ENCODE data around the gene GABPB1. TPM values are rescaled to one million over a fixed set of nuclear protein-coding genes. Genes with fewer than 3 reads are reported as not detected.

The GABPB1 gene
- total RNA-seq, 1 experiment from 2014 or later = 45.0 TPM

DNA sequence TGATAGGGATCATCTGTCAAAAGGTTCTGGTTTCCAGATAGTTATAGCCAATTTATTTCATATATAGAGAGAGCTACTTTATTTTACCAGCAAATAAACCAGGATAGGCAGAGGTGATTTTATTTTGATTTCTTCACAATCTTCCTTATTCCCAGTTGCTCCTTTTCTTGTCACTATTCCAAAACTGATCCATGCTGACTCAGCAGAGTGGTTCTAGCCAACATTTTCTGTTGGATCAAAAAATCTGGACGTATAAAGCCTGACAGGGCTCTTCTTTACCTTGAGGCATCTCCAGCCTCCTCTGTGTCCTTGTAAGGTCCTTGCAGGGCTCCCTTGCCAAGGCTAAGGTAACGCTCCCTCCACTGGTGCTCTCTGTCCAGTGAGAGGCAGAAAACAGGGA lies 105.3 kb downstream of the GABPB1 start:
- no peak overlapping the region for H3T11ph ChIP-seq (ENCODE audit: low read length)
- H2AFZ ChIP-seq (ENCODE audit: low read length) = no peak overlapping the region
- no peak overlapping the region for H3K4me2 ChIP-seq (ENCODE audit: insufficient read depth, insufficient read length, low read length)
- peaks cover 4 to 6% of the 10 kb centered on the region in 2 experiments; a peak in 3 of 4 replicates for H3K4me1 Mint-ChIP-seq
- no peak overlapping the region for H2AK5ac ChIP-seq (ENCODE audit: insufficient read length, low read length)
- H3K36me3 Mint-ChIP-seq (ENCODE audit: insufficient read depth in 1 of 3, low read depth in 3 of 3) = no peaks in the 10 kb centered on the region
- H4K20me1 ChIP-seq (ENCODE audit: control insufficient read depth, insufficient read depth, insufficient read length) = no peaks in the 10 kb centered on the region
- H3K27ac ChIP-seq (ENCODE audit: insufficient read length, low read depth, low read length) = no peak overlapping the region
- no peak overlapping the region for H3K18ac ChIP-seq (ENCODE audit: insufficient read length, low read depth, low read length)
- no peak overlapping the region for H3K23ac ChIP-seq (ENCODE audit: insufficient read length, low read depth, low read length)
- H3K79me1 ChIP-seq (ENCODE audit: insufficient read depth, low read depth, low read length, poor library complexity, severe bottlenecking) = no peaks in the 10 kb centered on the region
- no peak overlapping the region for H2BK15ac ChIP-seq (ENCODE audit: low read depth, low read length)
- no peaks in the 10 kb centered on the region for H3K27me3 ChIP-seq (ENCODE audit: insufficient read depth, low read length)
- H3K4me3 Mint-ChIP-seq = no peak overlapping the region
- no peaks in the 10 kb centered on the region for H3K9me3 ChIP-seq (ENCODE audit: control insufficient read depth, low read depth, low read length)
- no peaks in the 10 kb centered on the region for H3K23me2 ChIP-seq (ENCODE audit: insufficient read length, low read depth, low read length, poor library complexity, severe bottlenecking)
- no peak overlapping the region for H4K5ac ChIP-seq (ENCODE audit: insufficient read length, low read depth, low read length)
- H3K9ac ChIP-seq (ENCODE audit: extremely low read depth, insufficient read length, low read length) = no peak overlapping the region
- H2BK5ac ChIP-seq (ENCODE audit: insufficient read length, low read length) = no peak overlapping the region
- TF ChIP-seq, protein P1, sequence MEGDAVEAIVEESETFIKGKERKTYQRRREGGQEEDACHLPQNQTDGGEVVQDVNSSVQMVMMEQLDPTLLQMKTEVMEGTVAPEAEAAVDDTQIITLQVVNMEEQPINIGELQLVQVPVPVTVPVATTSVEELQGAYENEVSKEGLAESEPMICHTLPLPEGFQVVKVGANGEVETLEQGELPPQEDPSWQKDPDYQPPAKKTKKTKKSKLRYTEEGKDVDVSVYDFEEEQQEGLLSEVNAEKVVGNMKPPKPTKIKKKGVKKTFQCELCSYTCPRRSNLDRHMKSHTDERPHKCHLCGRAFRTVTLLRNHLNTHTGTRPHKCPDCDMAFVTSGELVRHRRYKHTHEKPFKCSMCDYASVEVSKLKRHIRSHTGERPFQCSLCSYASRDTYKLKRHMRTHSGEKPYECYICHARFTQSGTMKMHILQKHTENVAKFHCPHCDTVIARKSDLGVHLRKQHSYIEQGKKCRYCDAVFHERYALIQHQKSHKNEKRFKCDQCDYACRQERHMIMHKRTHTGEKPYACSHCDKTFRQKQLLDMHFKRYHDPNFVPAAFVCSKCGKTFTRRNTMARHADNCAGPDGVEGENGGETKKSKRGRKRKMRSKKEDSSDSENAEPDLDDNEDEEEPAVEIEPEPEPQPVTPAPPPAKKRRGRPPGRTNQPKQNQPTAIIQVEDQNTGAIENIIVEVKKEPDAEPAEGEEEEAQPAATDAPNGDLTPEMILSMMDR (conservative IDR thresholded peaks at IDR 0.05) = no peak
- H4K8ac ChIP-seq (replicated peaks; ENCODE audit: insufficient read length, low read depth, low read length) = no peak overlapping the region
- H3K14ac ChIP-seq (ENCODE audit: insufficient read depth, low read length) = no peak overlapping the region
- no peaks in the 10 kb centered on the region for H3K4me1 ChIP-seq (ENCODE audit: insufficient read depth, low read length)
- H2BK12ac ChIP-seq (ENCODE audit: insufficient read length, low read depth, low read length) = no peak overlapping the region
- WGBS (ENCODE audit: extremely low coverage, insufficient read length, low lambda C conversion rate) = no CpG with 5 or more reads among the region's 2 CpGs
- no peak overlapping the region for H3K27ac Mint-ChIP-seq
- H4K91ac ChIP-seq (ENCODE audit: insufficient read length, low read depth, low read length) = no peak overlapping the region
- no peak for DNase-seq
- no peaks in the 10 kb centered on the region for H3K9me3 Mint-ChIP-seq
- peaks cover 4% of the 10 kb centered on the region for H3K27me3 Mint-ChIP-seq (ENCODE audit: low read depth)
- no peak overlapping the region for H2BK120ac ChIP-seq (ENCODE audit: low read depth, low read length, poor library complexity, severe bottlenecking)
- no peaks in the 10 kb centered on the region for H3K79me2 ChIP-seq (ENCODE audit: insufficient read depth, low read length)
- no peak overlapping the region for H3K4ac ChIP-seq (ENCODE audit: low read depth, low read length)
- H2BK20ac ChIP-seq (ENCODE audit: low read depth, low read length, poor library complexity, severe bottlenecking) = no peak overlapping the region
- H3K56ac ChIP-seq (ENCODE audit: insufficient read length, low read depth, low read length) = no peak overlapping the region
